GM12874 (cell line): ENCODE results near the gene GNAI2.

ENCODE experiments used
- CTCF ChIP-seq: IDR thresholded peaks from 2 replicates; pipeline ENCODE4 v1.5.1; 2011; ENCODE audit warnings: low read depth, mild to moderate bottlenecking, control low read depth, low read length, moderate library complexity; ENCODE audit not compliant: insufficient read depth

The GNAI2 gene

GRCh38 chr3:50254577-50255250 is 18.7 kb downstream of the GNAI2 start:
- TF ChIP-seq CTCF, result no peak

GRCh38 chr3:50255251-50255615 is 19.2 kb downstream of the GNAI2 start:
- TF ChIP-seq CTCF, result no peak

GRCh38 chr3:50256978-50257890 is 21.2 kb downstream of the GNAI2 start:
- peak; percentile 60 for TF ChIP-seq CTCF

GRCh38 chr3:50258029-50258680 is 22.2 kb downstream of the GNAI2 start:
- no peak for TF ChIP-seq CTCF

- TF ChIP-seq CTCF, result no peak
Measured at GRCh38 chr3:50258979-50259378, 23.0 kb downstream of the GNAI2 start.

- no peak for TF ChIP-seq CTCF
Measured at GRCh38 chr3:50259432-50260026, 23.5 kb downstream of the GNAI2 start.
